Measurements from ENCODE around the gene SLC25A18. TPM values are rescaled to one million over a fixed set of nuclear protein-coding genes. Genes with fewer than 3 reads are reported as not detected.
A peak's percentile ranks its signal among the peaks of the same experiment; 100 is the strongest.

The SLC25A18 gene
- total RNA-seq, 1 experiment from 2014 or later, result 0.35 TPM

DNA sequence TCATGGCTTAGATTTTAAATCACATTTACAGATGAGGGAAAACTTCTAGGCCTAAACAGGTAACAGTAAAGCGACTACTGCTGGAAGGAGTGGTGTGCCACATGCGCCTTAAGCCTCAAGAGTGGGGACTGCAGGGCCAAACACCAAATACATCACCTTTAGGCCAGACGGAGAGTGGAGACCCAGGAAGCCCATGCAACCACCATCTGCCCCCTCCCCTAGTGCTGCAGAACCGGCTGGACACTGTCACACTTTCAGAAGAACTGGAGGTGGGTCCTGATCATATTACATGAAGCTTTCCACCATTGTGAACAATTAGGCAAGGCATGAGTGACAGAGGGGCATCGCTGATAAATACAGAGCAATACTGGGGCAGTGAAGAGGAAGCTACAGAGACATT is 28.9 kb downstream of the SLC25A18 start:
- H3K4me3 Mint-ChIP-seq (ENCODE audit: unreplicated experiment), result no peak overlapping the region
- H3K9me3 Mint-ChIP-seq (ENCODE audit: unreplicated experiment), result no peaks in the 10 kb centered on the region
- H3K4me1 Mint-ChIP-seq (ENCODE audit: insufficient read depth, unreplicated experiment), result no peaks in the 10 kb centered on the region
- POLR2A ChIA-PET, result interaction anchor here (0.7 kb wide), 1 partner anchor 11 kb away, joined by 3 read pairs; no protein-coding TSS in a partner anchor
- no peak for DNase-seq (ENCODE audit: unreplicated experiment)
- TSS peak; percentile 59 for BruUV-seq (replicated peaks)
- no peaks in the 10 kb centered on the region for H3K27me3 Mint-ChIP-seq (ENCODE audit: insufficient read depth, unreplicated experiment)
- TF ChIP-seq, protein P1, sequence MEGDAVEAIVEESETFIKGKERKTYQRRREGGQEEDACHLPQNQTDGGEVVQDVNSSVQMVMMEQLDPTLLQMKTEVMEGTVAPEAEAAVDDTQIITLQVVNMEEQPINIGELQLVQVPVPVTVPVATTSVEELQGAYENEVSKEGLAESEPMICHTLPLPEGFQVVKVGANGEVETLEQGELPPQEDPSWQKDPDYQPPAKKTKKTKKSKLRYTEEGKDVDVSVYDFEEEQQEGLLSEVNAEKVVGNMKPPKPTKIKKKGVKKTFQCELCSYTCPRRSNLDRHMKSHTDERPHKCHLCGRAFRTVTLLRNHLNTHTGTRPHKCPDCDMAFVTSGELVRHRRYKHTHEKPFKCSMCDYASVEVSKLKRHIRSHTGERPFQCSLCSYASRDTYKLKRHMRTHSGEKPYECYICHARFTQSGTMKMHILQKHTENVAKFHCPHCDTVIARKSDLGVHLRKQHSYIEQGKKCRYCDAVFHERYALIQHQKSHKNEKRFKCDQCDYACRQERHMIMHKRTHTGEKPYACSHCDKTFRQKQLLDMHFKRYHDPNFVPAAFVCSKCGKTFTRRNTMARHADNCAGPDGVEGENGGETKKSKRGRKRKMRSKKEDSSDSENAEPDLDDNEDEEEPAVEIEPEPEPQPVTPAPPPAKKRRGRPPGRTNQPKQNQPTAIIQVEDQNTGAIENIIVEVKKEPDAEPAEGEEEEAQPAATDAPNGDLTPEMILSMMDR (IDR thresholded peaks at IDR 0.05; ENCODE audit: unreplicated experiment), result no peak
- intact Hi-C loops (cut with micrococcal nuclease), result no loop called here
- H3K36me3 Mint-ChIP-seq (ENCODE audit: insufficient read depth, unreplicated experiment), result peaks cover 83% of the 10 kb centered on the region
- CTCF ChIA-PET, result interaction anchor here (0.7 to 2.5 kb wide), 2 partner anchors 33 to 350 kb away, joined by 5 to 7 read pairs; no protein-coding TSS in a partner anchor
- no peak overlapping the region for H3K27ac Mint-ChIP-seq (ENCODE audit: low read depth, unreplicated experiment)

DNA sequence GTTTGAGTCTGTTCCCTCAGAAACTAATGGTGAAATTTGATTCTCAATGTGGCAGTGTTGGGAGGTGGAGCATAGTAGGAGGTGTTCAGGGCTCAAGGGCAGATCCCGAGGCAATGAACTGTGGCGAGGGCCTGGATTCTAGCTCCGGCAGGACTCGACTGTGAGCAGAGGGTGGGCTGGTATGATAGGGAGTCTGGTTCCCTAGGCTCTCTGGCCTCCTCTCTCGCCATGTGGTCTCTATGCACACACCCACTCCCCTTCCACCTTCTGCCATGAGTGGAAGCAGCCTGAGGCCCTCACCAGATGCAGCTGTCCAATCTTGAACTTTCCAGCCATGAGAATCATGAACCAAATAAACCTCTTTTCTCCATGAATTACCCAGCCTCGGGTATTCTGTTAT is 32.9 kb downstream of the SLC25A18 start:
- peaks cover 99% of the 10 kb centered on the region for H3K36me3 Mint-ChIP-seq (ENCODE audit: insufficient read depth, unreplicated experiment)
- intact Hi-C loops (cut with micrococcal nuclease), result no loop called here
- H3K4me3 Mint-ChIP-seq (ENCODE audit: unreplicated experiment), result no peak overlapping the region
- no peaks in the 10 kb centered on the region for H3K9me3 Mint-ChIP-seq (ENCODE audit: unreplicated experiment)
- ChIA-PET CTCF (interaction anchor here (0.6 kb wide), 1 partner anchor 51 kb away, joined by 3 read pairs; no protein-coding TSS in a partner anchor), POLR2A (no interaction called here)
- TF ChIP-seq, protein P1 (IDR thresholded peaks at IDR 0.05; ENCODE audit: unreplicated experiment), result no peak
- DNase-seq (ENCODE audit: unreplicated experiment), result no peak
- H3K4me1 Mint-ChIP-seq (ENCODE audit: insufficient read depth, unreplicated experiment), result no peaks in the 10 kb centered on the region
- no TSS peak for BruUV-seq (replicated peaks)
- no peaks in the 10 kb centered on the region for H3K27me3 Mint-ChIP-seq (ENCODE audit: insufficient read depth, unreplicated experiment)
- H3K27ac Mint-ChIP-seq (ENCODE audit: low read depth, unreplicated experiment), result no peak overlapping the region

DNA sequence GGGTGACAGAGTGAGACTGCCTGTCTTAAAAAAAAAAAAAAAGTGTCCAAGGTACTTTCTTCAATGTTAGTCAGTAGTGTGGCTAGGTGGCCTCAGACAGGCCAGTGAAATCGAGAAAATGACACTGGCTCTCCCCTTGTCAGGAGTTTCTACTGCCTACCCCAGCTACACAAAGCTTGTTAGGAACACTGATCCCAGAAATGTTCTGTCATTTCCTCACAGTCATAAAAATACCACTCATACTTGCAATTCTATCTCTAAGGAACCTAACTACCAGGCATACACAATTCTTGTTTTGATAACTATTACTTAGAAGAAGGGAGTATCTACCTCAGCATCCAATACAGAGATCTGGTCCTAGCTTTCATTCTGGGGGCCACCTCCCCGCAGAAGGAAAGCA is 33.9 kb downstream of the SLC25A18 start:
- no peaks in the 10 kb centered on the region for H3K4me1 Mint-ChIP-seq (ENCODE audit: insufficient read depth, unreplicated experiment)
- intact Hi-C loops (cut with micrococcal nuclease), result no loop called here
- CTCF ChIA-PET, result no interaction called here

DNA sequence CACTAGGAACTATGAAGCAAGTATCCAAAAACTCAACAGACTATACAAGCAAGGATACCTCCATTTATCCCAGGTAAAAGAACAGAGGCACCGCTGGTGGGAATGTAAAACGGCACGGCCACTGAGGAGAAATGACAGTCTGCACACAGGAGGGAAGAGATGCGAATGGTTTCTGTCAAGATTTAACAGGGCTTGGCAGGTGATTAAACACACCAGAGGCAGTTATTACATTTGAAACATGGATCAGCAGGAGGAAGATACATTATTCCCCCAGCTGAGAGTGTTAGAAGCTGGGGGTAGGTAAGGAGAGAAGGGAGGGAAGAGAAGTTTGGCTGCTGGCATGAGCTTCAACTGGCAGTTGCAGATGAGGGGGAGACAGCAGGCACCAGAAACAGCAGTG is 35.0 kb downstream of the SLC25A18 start:
- Mint-ChIP-seq H3K4me3 (ENCODE audit: unreplicated experiment) (no peak overlapping the region), H3K27ac (ENCODE audit: low read depth, unreplicated experiment) (no peak overlapping the region), H3K4me1 (ENCODE audit: insufficient read depth, unreplicated experiment) (no peaks in the 10 kb centered on the region), H3K9me3 (ENCODE audit: unreplicated experiment) (no peaks in the 10 kb centered on the region), H3K27me3 (ENCODE audit: insufficient read depth, unreplicated experiment) (no peaks in the 10 kb centered on the region), H3K36me3 (ENCODE audit: insufficient read depth, unreplicated experiment) (peaks cover 95% of the 10 kb centered on the region)
- TF ChIP-seq, protein P1 (IDR thresholded peaks at IDR 0.05; ENCODE audit: unreplicated experiment), result no peak
- CTCF ChIA-PET, result no interaction called here
- no TSS peak for BruUV-seq (replicated peaks)
- DNase-seq (ENCODE audit: unreplicated experiment), result no peak
- POLR2A ChIA-PET, result no interaction called here
- intact Hi-C loops (cut with micrococcal nuclease), result no loop called here

More for the DNA sequence above, 33.9 kb downstream of the SLC25A18 start:
- POLR2A ChIA-PET, result interaction anchor here (1.0 to 1.1 kb wide), 3 partner anchors 21 to 42 kb away, joined by 3 to 4 read pairs (median 4); partner anchors contain the start of gene BCL2L13
- Mint-ChIP-seq H3K36me3 (ENCODE audit: insufficient read depth, unreplicated experiment) (peaks cover 94% of the 10 kb centered on the region), H3K9me3 (ENCODE audit: unreplicated experiment) (no peaks in the 10 kb centered on the region), H3K27me3 (ENCODE audit: insufficient read depth, unreplicated experiment) (no peaks in the 10 kb centered on the region), H3K4me3 (ENCODE audit: unreplicated experiment) (no peak overlapping the region), H3K27ac (ENCODE audit: low read depth, unreplicated experiment) (no peak overlapping the region)
- no peak for DNase-seq (ENCODE audit: unreplicated experiment)
- no TSS peak for BruUV-seq (replicated peaks)
- TF ChIP-seq, protein P1 (IDR thresholded peaks at IDR 0.05; ENCODE audit: unreplicated experiment), result no peak
